Fibroblast of mammary gland (primary cell): ENCODE measurements around the gene UMODL1.

Experiments used
- DNase-seq: peaks from one replicate; pipeline ENCODE4 v3.0.0-alpha.2; 2010; ENCODE audit warnings: low read depth
- H3K4me3 ChIP-seq: 2 replicates; pipeline ENCODE4 v1.5.1; 2011; ENCODE audit warnings: low read depth, mild to moderate bottlenecking, low read length, moderate library complexity; ENCODE audit not compliant: control insufficient read depth
- CTCF ChIP-seq: conservative IDR thresholded peaks from 2 replicates; pipeline ENCODE4 v1.5.1; 2011; ENCODE audit warnings: low read depth, low read length, inconsistent platforms; ENCODE audit not compliant: control insufficient read depth, insufficient read depth

UMODL1 gene

GRCh38 chr21:42127164-42128150 lies 56.3 kb downstream of the UMODL1 start:
- no peak overlapping the region for H3K4me3 ChIP-seq
- no peak for DNase-seq
- TF ChIP-seq CTCF: no peak

GRCh38 chr21:42129300-42130266 lies 58.5 kb downstream of the UMODL1 start:
- TF ChIP-seq CTCF: no peak
- no peak for DNase-seq
- no peak overlapping the region for H3K4me3 ChIP-seq

GRCh38 chr21:42130441-42130840 lies 59.3 kb downstream of the UMODL1 start:
- DNase-seq: no peak
- no peak for TF ChIP-seq CTCF
- no peak overlapping the region for H3K4me3 ChIP-seq

- no peak for TF ChIP-seq CTCF
- H3K4me3 ChIP-seq: no peak overlapping the region
- DNase-seq: no peak
These were observed 61.1 kb downstream of the UMODL1 start for GRCh38 chr21:42132183-42132582.

GRCh38 chr21:42133131-42133530 lies 62.0 kb downstream of the UMODL1 start:
- no peak for DNase-seq
- H3K4me3 ChIP-seq: no peak overlapping the region
- no peak for TF ChIP-seq CTCF

GRCh38 chr21:42135386-42136052 lies 64.4 kb downstream of the UMODL1 start:
- no peak overlapping the region for H3K4me3 ChIP-seq
- no peak for TF ChIP-seq CTCF
- no peak for DNase-seq
